IPS DF 6.9 (cell line): Measurements from ENCODE around the gene ARID3B.
"Not testable (repeated sequence)": the region's sequence is repeated elsewhere in the genome, so short reads cannot be mapped to it uniquely, and the experiment has no call there.

Experiments used
- DNase-seq: peaks from one replicate; pipeline ENCODE4 v3.0.0-alpha.2; 2013; ENCODE audit warnings: low read depth, low spot score
- H3K27ac ChIP-seq: one replicate; pipeline ENCODE4 v1.5.1; 2013; ENCODE audit warnings: low read length, control low read depth
- H3K27me3 ChIP-seq: 2 replicates; pipeline ENCODE4 v1.6.1; 2013; ENCODE audit warnings: mild to moderate bottlenecking, low read length; ENCODE audit not compliant: control insufficient read depth, insufficient read depth
- H3K36me3 ChIP-seq: 2 replicates; pipeline ENCODE4 v1.6.1; 2013; ENCODE audit warnings: low read length; ENCODE audit not compliant: control insufficient read depth, insufficient read depth
- H3K4me1 ChIP-seq: 2 replicates; pipeline ENCODE4 v1.6.1; 2013; ENCODE audit warnings: low read length; ENCODE audit not compliant: control insufficient read depth, insufficient read depth
- H3K4me3 ChIP-seq: 2 replicates; pipeline ENCODE4 v1.5.1; 2013; ENCODE audit warnings: mild to moderate bottlenecking, low read length
- H3K9me3 ChIP-seq: 2 replicates; pipeline ENCODE4 v1.6.1; 2013; ENCODE audit warnings: low read length, inconsistent platforms; ENCODE audit not compliant: control insufficient read depth, insufficient read depth
- WGBS: extraction: QIAGEN DNeasy Blood & Tissue Kit; methylation state at CpG from one replicate; pipeline ENCODE4 v1.1.7; 2013; ENCODE audit warnings: mixed read lengths, missing lambda C conversion rate; ENCODE audit not compliant: insufficient read length, insufficient coverage; 5-methylcytosine and 5-hydroxymethylcytosine counted together

Gene ARID3B

GRCh38 chr15:74531144-74531811 lies 9.7 kb upstream of the ARID3B start:
- DNase-seq, result peak; percentile 63

GRCh38 chr15:74535388-74536084 lies 5.5 kb upstream of the ARID3B start:
- H3K36me3 ChIP-seq, result no peaks in the 10 kb centered on the region
- no peak overlapping the region for H3K4me3 ChIP-seq
- H3K4me1 ChIP-seq, result peaks cover 6% of the 10 kb centered on the region; the same call in 1 of the 2 replicates
- no peaks in the 10 kb centered on the region for H3K9me3 ChIP-seq
- no peak for DNase-seq
- no peak overlapping the region for H3K27ac ChIP-seq
- no peaks in the 10 kb centered on the region for H3K27me3 ChIP-seq
- no CpG with 5 or more reads among the region's 3 CpGs for WGBS

More at GRCh38 chr15:74531144-74531811, 9.7 kb upstream of the ARID3B start:
- peak overlapping the region; percentile 8 for H3K27ac ChIP-seq
- no peaks in the 10 kb centered on the region for H3K27me3 ChIP-seq
- no peaks in the 10 kb centered on the region for H3K9me3 ChIP-seq
- no peak overlapping the region for H3K4me3 ChIP-seq
- WGBS, result no CpG with 5 or more reads among the region's 4 CpGs
- H3K4me1 ChIP-seq, result peaks cover 4% of the 10 kb centered on the region; the same call in 1 of the 2 replicates
- no peaks in the 10 kb centered on the region for H3K36me3 ChIP-seq

- no peaks in the 10 kb centered on the region for H3K27me3 ChIP-seq
- 0 out of 2 replicates have a peak, but pooled peaks cover 2% of the 10 kb centered on the region for H3K4me1 ChIP-seq
- WGBS, result no CpG with 5 or more reads among the region's 1 CpG
- no peaks in the 10 kb centered on the region for H3K9me3 ChIP-seq
- H3K27ac ChIP-seq, result no peak overlapping the region
- H3K36me3 ChIP-seq, result no peaks in the 10 kb centered on the region
- no peak overlapping the region for H3K4me3 ChIP-seq
- DNase-seq, result no peak
Measured at GRCh38 chr15:74537736-74538135, 3.3 kb upstream of the ARID3B start.

GRCh38 chr15:74539521-74539920 lies 1.5 kb upstream of the ARID3B start:
- not testable (repeated sequence) for H3K36me3 ChIP-seq, H3K27me3 ChIP-seq, DNase-seq, H3K9me3 ChIP-seq, H3K4me1 ChIP-seq, H3K4me3 ChIP-seq, H3K27ac ChIP-seq
- no CpG with 5 or more reads among the region's 12 CpGs for WGBS

GRCh38 chr15:74540161-74540760 lies 759 bp upstream of the ARID3B start:
- DNase-seq, result no peak
- Histone ChIP-seq H3K36me3 (peaks cover 2% of the 10 kb centered on the region; the same call in 1 of the 2 replicates), H3K27me3 (no peaks in the 10 kb centered on the region), H3K4me1 (0 out of 2 replicates have a peak, but pooled peaks cover 2% of the 10 kb centered on the region), H3K4me3 (peak overlapping the region; percentile 82), H3K27ac (no peak overlapping the region), H3K9me3 (no peaks in the 10 kb centered on the region)
- whole genome bisulfite sequencing, result no CpG with 5 or more reads among the region's 17 CpGs

GRCh38 chr15:74541494-74542165 lies 610 bp downstream of the ARID3B start:
- H3K9me3 ChIP-seq, result no peaks in the 10 kb centered on the region
- no peak overlapping the region for H3K27ac ChIP-seq
- no CpG with 5 or more reads among the region's 21 CpGs for WGBS
- H3K4me1 ChIP-seq, result 0 out of 2 replicates have a peak, but pooled peaks cover 2% of the 10 kb centered on the region
- peaks cover 11% of the 10 kb centered on the region for H3K36me3 ChIP-seq
- peak overlapping the region; percentile 92 for H3K4me3 ChIP-seq
- no peaks in the 10 kb centered on the region for H3K27me3 ChIP-seq
- DNase-seq, result no peak

GRCh38 chr15:74542166-74543042 lies 1.4 kb downstream of the ARID3B start:
- H3K27me3 ChIP-seq, result no peaks in the 10 kb centered on the region
- DNase-seq, result no peak
- H3K4me1 ChIP-seq, result 0 out of 2 replicates have a peak, but pooled peaks cover 2% of the 10 kb centered on the region
- peak overlapping the region; percentile 92; the same call in 1 of the 2 replicates for H3K4me3 ChIP-seq
- H3K36me3 ChIP-seq, result peaks cover 11% of the 10 kb centered on the region
- no peak overlapping the region for H3K27ac ChIP-seq
- H3K9me3 ChIP-seq, result no peaks in the 10 kb centered on the region
- no CpG with 5 or more reads among the region's 8 CpGs for WGBS

- WGBS, result no CpG with 5 or more reads among the region's 3 CpGs
- DNase-seq, result no peak
- Histone ChIP-seq H3K27me3 (no peaks in the 10 kb centered on the region), H3K9me3 (no peaks in the 10 kb centered on the region), H3K27ac (no peak overlapping the region), H3K4me1 (0 out of 2 replicates have a peak, but pooled peaks cover 2% of the 10 kb centered on the region), H3K36me3 (peaks cover 11% of the 10 kb centered on the region), H3K4me3 (no peak overlapping the region)
Measured at GRCh38 chr15:74543043-74543422, 2.0 kb downstream of the ARID3B start.

- Histone ChIP-seq H3K27me3 (no peaks in the 10 kb centered on the region), H3K27ac (no peak overlapping the region), H3K9me3 (no peaks in the 10 kb centered on the region), H3K4me3 (no peak overlapping the region), H3K36me3 (peaks cover 11% of the 10 kb centered on the region), H3K4me1 (0 out of 2 replicates have a peak, but pooled peaks cover 2% of the 10 kb centered on the region)
- no peak for DNase-seq
- WGBS, result 100% methylated on average over 1 of the region's 3 CpGs
Measured at GRCh38 chr15:74543583-74543982, 2.6 kb downstream of the ARID3B start.
